Esophagus muscularis mucosa (tissue), 3 donors: ENCODE measurements around the gene GPR158.

Source experiments
- CTCF ChIP-seq, 3 experiments: fragments of 200-600 bp in 2 of 3; fragments of 450-650 bp in 1 of 3; sonication (generic) in 2 of 3; IDR thresholded peaks; one replicate each; pipeline ENCODE4 v1.5.1; 2017 to 2019; ENCODE audit warnings: antibody characterized with exemption in 3 of 3, mild to moderate bottlenecking in 2 of 3, moderate library complexity in 1 of 3
- POLR2A ChIP-seq: fragments of 450-650 bp; IDR thresholded peaks from one replicate; pipeline ENCODE4 v1.6.1; 2017; ENCODE audit warnings: antibody characterized with exemption, moderate library complexity, mild to moderate bottlenecking, low read depth
- POLR2AphosphoS5 ChIP-seq, 2 donors: sonication (generic); formaldehyde crosslinking; IDR thresholded peaks; one replicate each; pipeline ENCODE4 v1.6.1; 2017; ENCODE audit warnings: antibody characterized with exemption in 2 of 2

- no peak for TF ChIP-seq POLR2AphosphoS5 (IDR thresholded peaks at IDR 0.05)
- TF ChIP-seq CTCF (IDR thresholded peaks at IDR 0.05): no peak
- TF ChIP-seq POLR2A: no peak
Measured at GRCh38 chr10:25261558-25261957, 86.8 kb downstream of the GPR158 start.
